A549 (cell line): Measurements from ENCODE around the gene CRADD. TPM values are rescaled to one million over a fixed set of nuclear protein-coding genes. Genes with fewer than 3 reads are reported as not detected.

ENCODE experiments used
- ATAC-seq, 2 experiments: fragments of 200-7000 bp in 1 of 2; fragments of >200 bp in 1 of 2; cut with Nextera tagmentation in 1 of 2; cut with Tn5 transposase in 1 of 2; 3 replicates each; pipeline versions ENCODE4 v1.8.0 to v1.9.1; 2018 to 2020; ENCODE audit warnings: mild to moderate bottlenecking in 1 of 2, moderate library complexity in 1 of 2
- CTCF ChIA-PET: fragments of 300-600 bp; sonication (Branson Sonifier 250); formaldehyde crosslinking; extraction: SDS; loops from one replicate; lab custom pipeline; 2021; ENCODE audit warnings: antibody characterized with exemption, inconsistent platforms; lab: Yijun Ruan, JAX
- POLR2A ChIA-PET: fragments of 350-600 bp; formaldehyde crosslinking; extraction: SDS; loops from one replicate; lab custom pipeline; 2021; ENCODE audit warnings: antibody characterized with exemption, inconsistent platforms; lab: Yijun Ruan, JAX
- DNase-seq, 2 experiments: peaks; one replicate each; pipeline versions ENCODE4 v3.0.0 to v3.0.0-alpha.2; 2011 to 2016; ENCODE audit warnings: low read depth in 1 of 2, low spot score in 1 of 2
- FAIRE-seq: peaks from 2 replicates; lab custom pipeline; 2011; peaks lifted over from hg19 to GRCh38; lab: Jason Lieb, UNC
- H3K27ac ChIP-seq, 2 experiments: fragments of >200 bp; sonication (Bioruptor Twin); formaldehyde crosslinking; 3 replicates each; pipeline ENCODE4 v1.5.1; 2016 to 2017
- H3K4me1 ChIP-seq: fragments of >200 bp; sonication (Bioruptor Twin); formaldehyde crosslinking; 3 replicates; pipeline ENCODE4 v1.6.1; 2016
- H3K4me2 ChIP-seq: fragments of >200 bp; sonication (Bioruptor Twin); formaldehyde crosslinking; 3 replicates; pipeline ENCODE4 v1.6.1; 2016
- H3K4me3 ChIP-seq: fragments of >200 bp; sonication (Bioruptor Twin); formaldehyde crosslinking; 3 replicates; pipeline ENCODE4 v1.5.1; 2016
- H3K9me3 ChIP-seq: fragments of >200 bp; sonication (Bioruptor Twin); formaldehyde crosslinking; 3 replicates; pipeline ENCODE4 v1.6.1; 2016
- BHLHE40 ChIP-seq: IDR thresholded peaks from 2 replicates; pipeline ENCODE4 v1.6.1; 2012; ENCODE audit warnings: low read depth, low read length, inconsistent platforms
- CBX8 ChIP-seq: fragments of 200-600 bp; sonication (generic); IDR thresholded peaks from 2 replicates; pipeline ENCODE4 v1.6.1; 2016
- CHD2 ChIP-seq: fragments of 150-350 bp; IDR thresholded peaks from 2 replicates; pipeline ENCODE4 v1.6.1; 2014; ENCODE audit warnings: low read length; ENCODE audit not compliant: partially characterized antibody
- E2F6 ChIP-seq: IDR thresholded peaks from 2 replicates; pipeline ENCODE4 v1.6.1; 2012; ENCODE audit warnings: low read depth, borderline replicate concordance
- EHMT2 ChIP-seq: fragments of 200-600 bp; sonication (generic); IDR thresholded peaks from 2 replicates; pipeline ENCODE4 v1.6.1; 2016; ENCODE audit warnings: antibody characterized with exemption, low read depth, mild to moderate bottlenecking, moderate library complexity
- EP300 ChIP-seq, 2 experiments: fragments of >200 bp; sonication (Bioruptor Twin); formaldehyde crosslinking; IDR thresholded peaks; 2 replicates in 1 of 2; 3 replicates in 1 of 2; pipeline ENCODE4 v1.6.1; 2016 to 2017
- FOSL2 ChIP-seq, 2 experiments: fragments of 450-650 bp in 1 of 2; fragments of >200 bp in 1 of 2; sonication (Bioruptor Twin) in 1 of 2; formaldehyde crosslinking; IDR thresholded peaks; 2 replicates each; pipeline versions ENCODE4 v1.5.0 to v1.6.1; 2016 to 2020; ENCODE audit warnings: mild to moderate bottlenecking in 1 of 2, moderate library complexity in 1 of 2
- FOXS1 ChIP-seq: fragments of 250-450 bp; sonication (Bioruptor Pico); IDR thresholded peaks from 2 replicates; pipeline ENCODE4 v1.5.0; 2020; ENCODE audit warnings: mild to moderate bottlenecking, moderate library complexity
- GATA3 ChIP-seq: IDR thresholded peaks from 2 replicates; pipeline ENCODE4 v1.6.1; 2012; ENCODE audit warnings: borderline replicate concordance
- HOXA7 ChIP-seq: fragments of 250-450 bp; sonication (Bioruptor Pico); IDR thresholded peaks from 2 replicates; pipeline ENCODE4 v1.5.0; 2020; ENCODE audit warnings: mild to moderate bottlenecking, moderate library complexity
- JUNB ChIP-seq: fragments of >200 bp; sonication (Bioruptor Twin); formaldehyde crosslinking; IDR thresholded peaks from 2 replicates; pipeline ENCODE4 v1.6.1; 2016
- KDM1A ChIP-seq: fragments of 200-600 bp; sonication (generic); IDR thresholded peaks from 2 replicates; pipeline ENCODE4 v1.6.1; 2016; ENCODE audit warnings: low read depth, mild to moderate bottlenecking
- MAFK ChIP-seq: fragments of 450-650 bp; IDR thresholded peaks from 2 replicates; pipeline ENCODE4 v1.6.1; 2014; ENCODE audit not compliant: partially characterized antibody
- MAZ ChIP-seq: fragments of 150-350 bp; IDR thresholded peaks from 2 replicates; pipeline ENCODE4 v1.6.1; 2014; ENCODE audit warnings: antibody characterized with exemption, low read depth, low read length, borderline replicate concordance
- MYC ChIP-seq: IDR thresholded peaks from 2 replicates; pipeline ENCODE4 v1.6.1; 2012; ENCODE audit warnings: mild to moderate bottlenecking, inconsistent platforms, low read length, improper control_type of control experiment, borderline replicate concordance
- POLR2AphosphoS2 ChIP-seq: conservative IDR thresholded peaks from 2 replicates; pipeline ENCODE4 v1.6.1; 2012; ENCODE audit warnings: low read length, improper control_type of control experiment, inconsistent platforms
- RCOR1 ChIP-seq: fragments of 150-350 bp; IDR thresholded peaks from 2 replicates; pipeline ENCODE4 v1.6.1; 2014; ENCODE audit warnings: antibody characterized with exemption, low read length, low read depth
- RFX5 ChIP-seq: fragments of 450-650 bp; IDR thresholded peaks from 2 replicates; pipeline ENCODE4 v1.7.1; 2014; ENCODE audit warnings: antibody characterized with exemption, mild to moderate bottlenecking, moderate library complexity
- RNF2 ChIP-seq: fragments of 200-600 bp; sonication (generic); IDR thresholded peaks from 2 replicates; pipeline ENCODE4 v1.6.1; 2016; ENCODE audit warnings: low read depth, mild to moderate bottlenecking, antibody characterized with exemption, moderate library complexity, borderline replicate concordance
- ZC3H11A ChIP-seq: fragments of 450-650 bp; IDR thresholded peaks from 2 replicates; pipeline ENCODE4 v1.6.1; 2014; ENCODE audit warnings: antibody characterized with exemption, mild to moderate bottlenecking
- ZNF302 ChIP-seq: fragments of 250-450 bp; sonication (Bioruptor Pico); IDR thresholded peaks from 2 replicates; pipeline ENCODE4 v1.9.0; 2021; ENCODE audit warnings: inconsistent platforms, mild to moderate bottlenecking, moderate library complexity
- WGBS: methylation state at CpG from one replicate; pipeline ENCODE4 v1.1.6; 2017; ENCODE audit errors: missing lambda C conversion rate; 5-methylcytosine and 5-hydroxymethylcytosine counted together
- polyA plus RNA-seq, 4 experiments: library from polyadenylated mRNA; depleted of rRNA in 3 of 4; stranded (reverse); fragments of >200 nt; fragmentation: RNase III in 1 of 4; extraction: RNeasy Plus Mini Kit Qiagen cat#74134 plus additional on column Dnase treatment in 1 of 4; gene quantifications; 2 replicates in 3 of 4; 3 replicates in 1 of 4; pipeline ENCODE4 v1.2.3, GENCODE V29; 2011 to 2017
- TF ChIP-seq, protein P1 (sequence below): fragments of 150-350 bp; IDR thresholded peaks from 2 replicates; pipeline ENCODE4 v1.6.1; 2014; ENCODE audit warnings: low read depth, mild to moderate bottlenecking, low read length
- TF ChIP-seq, protein P2 (sequence below): fragments of >200 bp; sonication (Bioruptor Twin); formaldehyde crosslinking; IDR thresholded peaks from 2 replicates; pipeline ENCODE4 v1.6.1; 2016

Gene CRADD
- polyA plus RNA-seq, 2 of the 4 experiments (the other 2 are of a cell fraction) = 13.2 to 23.0 TPM

- Histone ChIP-seq H3K4me1 (no peaks in the 10 kb centered on the region), H3K4me3 (no peak overlapping the region), H3K9me3 (no peaks in the 10 kb centered on the region), H3K4me2 (no peak overlapping the region), H3K27ac (no peak overlapping the region)
- TF ChIP-seq BHLHE40 (no peak), MAFK (peak; percentile 97)
- FAIRE-seq (no peak), DNase-seq (no peak), ATAC-seq (no peak)
- WGBS = 72% methylated on average over 4 of the region's 4 CpGs
- ChIA-PET CTCF (interaction anchor here (1.0 kb wide), 1 partner anchor 11 kb away, joined by 3 read pairs; no protein-coding TSS in a partner anchor), POLR2A (no interaction called here)
Observed at GRCh38 chr12:93663729-93664084, 13.5 kb upstream of the CRADD start.

GRCh38 chr12:93664573-93665138, 12.5 kb upstream of the CRADD start:
- ChIA-PET POLR2A (no interaction called here), CTCF (no interaction called here)
- Histone ChIP-seq H3K4me3 (no peak overlapping the region), H3K9me3 (peaks cover 7% of the 10 kb centered on the region), H3K27ac (no peak overlapping the region), H3K4me1 (no peaks in the 10 kb centered on the region), H3K4me2 (no peak overlapping the region)
- DNase-seq (no peak), FAIRE-seq (no peak), ATAC-seq (no peak)
- WGBS = 61% methylated on average over 2 of the region's 2 CpGs
- TF ChIP-seq KDM1A = no peak
- TF ChIP-seq FOSL2 (IDR thresholded peaks at IDR 0.05) = no peak
- no peak for TF ChIP-seq FOSL2 (CRISPR knock-in tag; IDR thresholded peaks at IDR 0.05)
- TF ChIP-seq, protein P1, sequence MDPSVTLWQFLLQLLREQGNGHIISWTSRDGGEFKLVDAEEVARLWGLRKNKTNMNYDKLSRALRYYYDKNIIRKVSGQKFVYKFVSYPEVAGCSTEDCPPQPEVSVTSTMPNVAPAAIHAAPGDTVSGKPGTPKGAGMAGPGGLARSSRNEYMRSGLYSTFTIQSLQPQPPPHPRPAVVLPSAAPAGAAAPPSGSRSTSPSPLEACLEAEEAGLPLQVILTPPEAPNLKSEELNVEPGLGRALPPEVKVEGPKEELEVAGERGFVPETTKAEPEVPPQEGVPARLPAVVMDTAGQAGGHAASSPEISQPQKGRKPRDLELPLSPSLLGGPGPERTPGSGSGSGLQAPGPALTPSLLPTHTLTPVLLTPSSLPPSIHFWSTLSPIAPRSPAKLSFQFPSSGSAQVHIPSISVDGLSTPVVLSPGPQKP = no peak
- TF ChIP-seq, protein P2, sequence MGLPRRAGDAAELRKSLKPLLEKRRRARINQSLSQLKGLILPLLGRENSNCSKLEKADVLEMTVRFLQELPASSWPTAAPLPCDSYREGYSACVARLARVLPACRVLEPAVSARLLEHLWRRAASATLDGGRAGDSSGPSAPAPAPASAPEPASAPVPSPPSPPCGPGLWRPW = no peak
- no peak for TF ChIP-seq CBX8
- no peak for TF ChIP-seq RNF2
- no peak for TF ChIP-seq HOXA7 (CRISPR knock-in tag)
- no peak for TF ChIP-seq ZNF302 (CRISPR knock-in tag)
- TF ChIP-seq MYC = no peak
- TF ChIP-seq GATA3 = no peak
- TF ChIP-seq FOXS1 (CRISPR knock-in tag) = no peak
- TF ChIP-seq RFX5 = no peak

GRCh38 chr12:93667672-93668071, 9.5 kb upstream of the CRADD start:
- no peak for FAIRE-seq
- ChIA-PET CTCF (interaction anchor here (0.5 to 0.7 kb wide), 3 partner anchors 58 to 143 kb away, joined by 3 to 4 read pairs (median 3); no protein-coding TSS in a partner anchor), POLR2A (no interaction called here)
- Histone ChIP-seq H3K4me2 (no peak overlapping the region), H3K9me3 (peaks cover 9% of the 10 kb centered on the region), H3K27ac (no peak overlapping the region), H3K4me1 (no peaks in the 10 kb centered on the region), H3K4me3 (no peak overlapping the region)
- DNase-seq = no peak
- TF ChIP-seq MAFK (no peak), EHMT2 (no peak), RCOR1 (no peak), KDM1A (no peak), JUNB (no peak), CHD2 (no peak), POLR2AphosphoS2 (no peak), MAZ (no peak), ZC3H11A (no peak), RNF2 (no peak), E2F6 (no peak), RFX5 (no peak), EP300 (IDR thresholded peaks at IDR 0.05) (no peak)
- TF ChIP-seq, protein P1 = no peak
- no peak for ATAC-seq
- WGBS = 86% methylated on average over 1 of the region's 1 CpG
